Measurements from ENCODE around the gene CRAMP1. TPM values are rescaled to one million over a fixed set of nuclear protein-coding genes. Genes with fewer than 3 reads are reported as not detected.

CRAMP1 gene
- total RNA-seq, 4 donors from 2014 or later, result 15.7 to 39.3 (median 26.1) TPM

GRCh38 chr16:1631230-1631629, 19.1 kb downstream of the CRAMP1 start:
- no peak for DNase-seq (ENCODE audit: low spot score in 2 of 2)
- no peak for TF ChIP-seq POLR2AphosphoS5 (IDR thresholded peaks at IDR 0.05)
- Histone ChIP-seq H3K27ac (no peak overlapping the region), H3K27me3 (no peaks in the 10 kb centered on the region), H3K9me3 (no peaks in the 10 kb centered on the region), H3K4me1 (no peaks in the 10 kb centered on the region), H3K36me3 (peaks cover 83% of the 10 kb centered on the region), H3K4me3 (no peak overlapping the region)
- 92% methylated on average over 9 of the region's 9 CpGs for WGBS

- no peak overlapping the region for H3K4me3 ChIP-seq
- 79% methylated on average over 14 of the region's 18 CpGs for WGBS
- H3K9me3 ChIP-seq, result no peaks in the 10 kb centered on the region
- TF ChIP-seq POLR2A (IDR thresholded peaks at IDR 0.05) (no peak), POLR2AphosphoS5 (IDR thresholded peaks at IDR 0.05) (no peak), CTCF (IDR thresholded peaks at IDR 0.05) (no peak)
- no peak for DNase-seq (ENCODE audit: low spot score in 2 of 2)
- no peaks in the 10 kb centered on the region for H3K27me3 ChIP-seq
- no peaks in the 10 kb centered on the region for H3K4me1 ChIP-seq
- peaks cover 79% of the 10 kb centered on the region for H3K36me3 ChIP-seq
- no peak overlapping the region for H3K27ac ChIP-seq
These were observed 19.9 kb downstream of the CRAMP1 start for GRCh38 chr16:1631931-1632637.

GRCh38 chr16:1632638-1632970, 20.4 kb downstream of the CRAMP1 start:
- TF ChIP-seq POLR2AphosphoS5 (IDR thresholded peaks at IDR 0.05) (no peak), CTCF (IDR thresholded peaks at IDR 0.05) (no peak), EP300 (IDR thresholded peaks at IDR 0.05) (no peak), POLR2A (IDR thresholded peaks at IDR 0.05) (no peak)
- H3K4me1 ChIP-seq, result no peaks in the 10 kb centered on the region
- no peak overlapping the region for H3K27ac ChIP-seq
- peaks cover 75% of the 10 kb centered on the region for H3K36me3 ChIP-seq
- H3K9me3 ChIP-seq, result no peaks in the 10 kb centered on the region
- no peak overlapping the region for H3K4me3 ChIP-seq
- DNase-seq (ENCODE audit: low spot score in 2 of 2), result no peak
- H3K27me3 ChIP-seq, result no peaks in the 10 kb centered on the region
- WGBS, result 97% methylated on average over 12 of the region's 13 CpGs

GRCh38 chr16:1633310-1633709, 21.1 kb downstream of the CRAMP1 start:
- no peak overlapping the region for H3K27ac ChIP-seq
- DNase-seq (ENCODE audit: low spot score in 2 of 2), result no peak
- 93% methylated on average over 12 of the region's 12 CpGs for WGBS
- no peaks in the 10 kb centered on the region for H3K27me3 ChIP-seq
- H3K4me3 ChIP-seq, result no peak overlapping the region
- no peaks in the 10 kb centered on the region for H3K9me3 ChIP-seq
- TF ChIP-seq CTCF (IDR thresholded peaks at IDR 0.05) (no peak), POLR2A (IDR thresholded peaks at IDR 0.05) (no peak), EP300 (IDR thresholded peaks at IDR 0.05) (no peak), POLR2AphosphoS5 (IDR thresholded peaks at IDR 0.05) (no peak)
- peaks cover 76% of the 10 kb centered on the region for H3K36me3 ChIP-seq
- no peaks in the 10 kb centered on the region for H3K4me1 ChIP-seq

- Histone ChIP-seq H3K9me3 (no peaks in the 10 kb centered on the region), H3K36me3 (peaks cover 76% of the 10 kb centered on the region)
These were observed 22.4 kb downstream of the CRAMP1 start for GRCh38 chr16:1634541-1634940.

More at GRCh38 chr16:1634541-1634940, 22.4 kb downstream of the CRAMP1 start:
- DNase-seq (ENCODE audit: low spot score in 2 of 2), result no peak
- Histone ChIP-seq H3K4me1 (no peaks in the 10 kb centered on the region), H3K27me3 (no peaks in the 10 kb centered on the region), H3K27ac (no peak overlapping the region), H3K4me3 (no peak overlapping the region)
- WGBS, result 88% methylated on average over 12 of the region's 12 CpGs
- TF ChIP-seq CTCF (IDR thresholded peaks at IDR 0.05) (no peak), POLR2A (IDR thresholded peaks at IDR 0.05) (no peak), POLR2AphosphoS5 (IDR thresholded peaks at IDR 0.05) (no peak), EP300 (IDR thresholded peaks at IDR 0.05) (no peak)
